Measurements from ENCODE around the gene SOD3. TPM values are rescaled to one million over a fixed set of nuclear protein-coding genes. Genes with fewer than 3 reads are reported as not detected.

The SOD3 gene
- total and polyA plus RNA-seq, 2 of the 8 experiments (the other 6 are each of a cell fraction or from before 2014, with no cell fraction given): 4.9 TPM

DNA sequence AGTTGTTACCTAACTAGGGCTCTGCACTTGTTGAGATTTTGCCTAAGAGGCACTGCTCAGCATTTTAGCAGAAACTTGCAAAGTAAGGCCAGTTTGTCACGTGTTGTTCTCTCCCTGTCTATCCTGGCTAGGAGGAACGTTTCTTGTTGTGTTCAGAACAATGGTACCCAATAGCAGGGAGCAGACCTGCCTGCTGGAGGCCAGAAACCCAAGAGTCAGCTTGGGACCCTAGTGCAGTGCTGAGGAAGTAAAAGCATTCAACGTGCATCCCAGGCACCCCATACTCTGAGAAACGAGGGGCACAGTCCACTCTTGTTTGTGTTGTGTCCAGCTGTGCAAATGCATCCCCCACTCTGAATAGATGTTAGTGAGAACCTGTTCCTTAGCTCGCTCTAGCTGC, 42.4 kb downstream of the SOD3 start:
- no peak overlapping the region for H3K14ac ChIP-seq (ENCODE audit: insufficient read length)
- no peaks in the 10 kb centered on the region for H3K36me3 ChIP-seq (ENCODE audit: control insufficient read depth in 2 of 4, insufficient read depth in 4 of 4, low read length in 3 of 4)
- H2AFZ ChIP-seq (ENCODE audit: low read length): no peak overlapping the region
- H4K5ac ChIP-seq (ENCODE audit: insufficient read length, low read depth, low read length): no peak overlapping the region
- H3K79me2 ChIP-seq (ENCODE audit: control insufficient read depth in 1 of 2, insufficient read depth in 2 of 2, low read length in 2 of 2): no peaks in the 10 kb centered on the region
- no peak overlapping the region for H2AK5ac ChIP-seq (ENCODE audit: low read depth, low read length)
- H3K9me3 ChIP-seq (ENCODE audit: insufficient read depth in 2 of 2, low read depth in 1 of 2, low read length in 1 of 2): no peaks in the 10 kb centered on the region
- no peaks in the 10 kb centered on the region for H3K4me1 ChIP-seq (replicated peaks in 1 of 4; ENCODE audit: control insufficient read depth in 3 of 4, insufficient read depth in 4 of 4, low read length in 3 of 4)
- FAIRE-seq (no peak), DNase-seq (ENCODE audit: low read depth in 1 of 2, low spot score in 2 of 2) (no peak)
- H3K23ac ChIP-seq (ENCODE audit: insufficient read length): no peak overlapping the region
- no peak overlapping the region for H3K56ac ChIP-seq (replicated peaks; ENCODE audit: insufficient read length, low read depth, low read length)
- TF ChIP-seq BRCA1 (IDR thresholded peaks at IDR 0.05; ENCODE audit: low read depth, low read length): no peak
- TF ChIP-seq SIN3A (conservative IDR thresholded peaks at IDR 0.05 in 1 of 2, IDR thresholded peaks at IDR 0.05 in 1 of 2; ENCODE audit: low read depth in 1 of 2, low read length in 2 of 2): no peak
- no peak for TF ChIP-seq JUND (IDR thresholded peaks at IDR 0.05; ENCODE audit: low read length)
- no peak for TF ChIP-seq SUZ12 (IDR thresholded peaks at IDR 0.05; ENCODE audit: low read length)
- TF ChIP-seq SP2 (IDR thresholded peaks at IDR 0.05; ENCODE audit: low read length): no peak
- TF ChIP-seq POU5F1 (IDR thresholded peaks at IDR 0.05; ENCODE audit: low read depth, low read length): no peak
- TF ChIP-seq ZNF274 (IDR thresholded peaks at IDR 0.05; ENCODE audit: borderline replicate concordance, extremely low read depth, low read length): no peak
- no peak overlapping the region for H3K9ac ChIP-seq (replicated peaks in 1 of 4; ENCODE audit: extremely low read depth in 1 of 4, low read depth in 3 of 4, low read length in 3 of 4)
- H4K20me1 ChIP-seq (replicated peaks in 1 of 2; ENCODE audit: control insufficient read depth in 1 of 2, insufficient read depth in 2 of 2, low read length in 2 of 2): no peaks in the 10 kb centered on the region
- ChIA-PET CTCF (ENCODE audit: partially characterized antibody) (interaction anchor here (0.9 to 1.4 kb wide), 2 partner anchors 11 to 78 kb away, joined by 4 read pairs; no protein-coding TSS in a partner anchor), POLR2A (ENCODE audit: partially characterized antibody) (no interaction called here)
- no peak overlapping the region for H2BK20ac ChIP-seq (ENCODE audit: low read length)
- no peak overlapping the region for H2BK12ac ChIP-seq (ENCODE audit: low read depth, low read length)
- H3K4ac ChIP-seq (replicated peaks; ENCODE audit: insufficient read length, low read depth, low read length): no peak overlapping the region
- H3K27ac ChIP-seq (ENCODE audit: low read depth, low read length): no peak overlapping the region
- no peak overlapping the region for H2BK15ac ChIP-seq (ENCODE audit: low read length)
- H3K4me2 ChIP-seq (ENCODE audit: insufficient read depth in 1 of 2, low read depth in 2 of 2, low read length in 2 of 2): no peak overlapping the region
- no peak overlapping the region for H3K4me3 ChIP-seq (ENCODE audit: extremely low read depth in 1 of 4, insufficient read depth in 2 of 4, low read depth in 3 of 4, low read length in 4 of 4)
- H2BK5ac ChIP-seq (ENCODE audit: low read depth, low read length): no peak overlapping the region
- WGBS, 2 experiments (ENCODE audit: extremely low coverage in 1 of 2, insufficient coverage in 1 of 2, insufficient read length in 1 of 2, insufficient replicate concordance in 2 of 2, low coverage in 1 of 2, low lambda C conversion rate in 2 of 2, missing lambda C conversion rate in 1 of 2): 89% methylated on average over 5 of the region's 5 CpGs; no CpG with 5 or more reads in 1 of the 2 experiments
- H3K27me3 ChIP-seq (replicated peaks in 1 of 4; ENCODE audit: control insufficient read depth in 3 of 4, extremely low read depth in 1 of 4, insufficient read depth in 3 of 4, low read length in 3 of 4): no peaks in the 10 kb centered on the region
- H3K79me1 ChIP-seq (ENCODE audit: low read depth, low read length): no peaks in the 10 kb centered on the region
- no peak overlapping the region for H4K91ac ChIP-seq (replicated peaks; ENCODE audit: insufficient read length, low read length)
- H4K8ac ChIP-seq (ENCODE audit: extremely low read depth, insufficient read depth, low read length): no peak overlapping the region
- H2BK120ac ChIP-seq (replicated peaks; ENCODE audit: low read depth, low read length): no peak overlapping the region
- H3K23me2 ChIP-seq (ENCODE audit: low read depth, low read length): no peaks in the 10 kb centered on the region
- no peak overlapping the region for H3K18ac ChIP-seq (ENCODE audit: extremely low read depth, low read length)
